ENCODE results near the gene TACSTD2.

DNA sequence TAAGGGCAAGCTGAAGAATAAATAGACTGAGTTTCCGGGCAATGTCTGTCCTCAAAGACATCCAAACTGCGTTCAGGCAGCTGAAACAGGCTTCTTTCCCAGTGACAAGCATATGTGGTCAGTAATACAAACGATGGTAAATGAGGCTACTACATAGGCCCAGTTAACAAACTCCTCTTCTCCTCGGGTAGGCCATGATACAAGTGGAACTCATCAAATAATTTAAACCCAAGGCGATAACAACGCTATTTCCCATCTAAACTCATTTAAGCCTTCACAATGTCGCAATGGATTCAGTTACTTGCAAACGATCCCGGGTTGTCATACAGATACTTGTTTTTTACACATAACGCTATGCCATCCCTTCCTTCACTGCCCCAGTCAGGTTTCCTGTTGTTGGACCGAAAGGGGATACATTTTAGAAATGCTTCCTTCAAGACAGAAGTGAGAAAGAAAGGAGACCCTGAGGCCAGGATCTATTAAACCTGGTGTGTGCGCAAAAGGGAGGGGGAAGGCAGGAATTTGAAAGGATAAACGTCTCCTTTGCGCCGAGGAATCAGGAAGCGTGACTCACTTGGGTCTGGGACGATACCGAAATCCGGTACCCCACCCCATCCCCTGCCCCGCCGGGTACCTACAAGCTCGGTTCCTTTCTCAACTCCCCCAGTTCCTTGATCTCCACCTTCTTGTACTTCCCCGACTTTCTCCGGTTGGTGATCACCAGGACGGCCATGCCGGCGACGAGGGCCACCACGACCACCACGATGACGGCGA lies 1.3 kb downstream of the TACSTD2 start:
- TF ChIP-seq, protein P1, sequence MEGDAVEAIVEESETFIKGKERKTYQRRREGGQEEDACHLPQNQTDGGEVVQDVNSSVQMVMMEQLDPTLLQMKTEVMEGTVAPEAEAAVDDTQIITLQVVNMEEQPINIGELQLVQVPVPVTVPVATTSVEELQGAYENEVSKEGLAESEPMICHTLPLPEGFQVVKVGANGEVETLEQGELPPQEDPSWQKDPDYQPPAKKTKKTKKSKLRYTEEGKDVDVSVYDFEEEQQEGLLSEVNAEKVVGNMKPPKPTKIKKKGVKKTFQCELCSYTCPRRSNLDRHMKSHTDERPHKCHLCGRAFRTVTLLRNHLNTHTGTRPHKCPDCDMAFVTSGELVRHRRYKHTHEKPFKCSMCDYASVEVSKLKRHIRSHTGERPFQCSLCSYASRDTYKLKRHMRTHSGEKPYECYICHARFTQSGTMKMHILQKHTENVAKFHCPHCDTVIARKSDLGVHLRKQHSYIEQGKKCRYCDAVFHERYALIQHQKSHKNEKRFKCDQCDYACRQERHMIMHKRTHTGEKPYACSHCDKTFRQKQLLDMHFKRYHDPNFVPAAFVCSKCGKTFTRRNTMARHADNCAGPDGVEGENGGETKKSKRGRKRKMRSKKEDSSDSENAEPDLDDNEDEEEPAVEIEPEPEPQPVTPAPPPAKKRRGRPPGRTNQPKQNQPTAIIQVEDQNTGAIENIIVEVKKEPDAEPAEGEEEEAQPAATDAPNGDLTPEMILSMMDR (IDR thresholded peaks at IDR 0.05), result no peak
- peak; percentile 7 for TF ChIP-seq POLR2A (IDR thresholded peaks at IDR 0.05)
- no peak for TF ChIP-seq POLR2AphosphoS5 (IDR thresholded peaks at IDR 0.05)
